C4-2B (cell line): Measurements from ENCODE around the gene RAMP1.
"Not testable (repeated sequence)": the region's sequence is repeated elsewhere in the genome, so short reads cannot be mapped to it uniquely, and the experiment has no call there.

ENCODE experiments used
- H3K27ac ChIP-seq: fragments of 450-650 bp; 2 replicates; pipeline ENCODE4 v1.5.1; 2017
- CTCF ChIP-seq: fragments of 450-650 bp; conservative IDR thresholded peaks from 2 replicates; pipeline ENCODE4 v1.5.1; 2017; ENCODE audit warnings: mild to moderate bottlenecking
- ZFX ChIP-seq: fragments of 450-650 bp; IDR thresholded peaks from 2 replicates; pipeline ENCODE4 v1.6.1; 2017

Gene RAMP1

GRCh38 chr2:237827421-237827987 lies 31.9 kb upstream of the RAMP1 start:
- no peak overlapping the region for H3K27ac ChIP-seq
- TF ChIP-seq CTCF: no peak
- TF ChIP-seq ZFX: no peak

GRCh38 chr2:237830522-237830921 lies 28.9 kb upstream of the RAMP1 start:
- H3K27ac ChIP-seq: no peak overlapping the region
- no peak for TF ChIP-seq ZFX
- no peak for TF ChIP-seq CTCF

GRCh38 chr2:237833546-237833945 lies 25.9 kb upstream of the RAMP1 start:
- no peak overlapping the region for H3K27ac ChIP-seq
- TF ChIP-seq ZFX (no peak), CTCF (no peak)

GRCh38 chr2:237835372-237835771 lies 24.1 kb upstream of the RAMP1 start:
- no peak overlapping the region for H3K27ac ChIP-seq

GRCh38 chr2:237841051-237841450 lies 18.4 kb upstream of the RAMP1 start:
- H3K27ac ChIP-seq: no peak overlapping the region
- TF ChIP-seq CTCF (no peak), ZFX (no peak)

More at GRCh38 chr2:237835372-237835771, 24.1 kb upstream of the RAMP1 start:
- TF ChIP-seq ZFX (no peak), CTCF (no peak)

GRCh38 chr2:237848940-237849339 lies 10.5 kb upstream of the RAMP1 start:
- H3K27ac ChIP-seq: not testable (repeated sequence)

- H3K27ac ChIP-seq: no peak overlapping the region
- TF ChIP-seq ZFX (no peak), CTCF (no peak)
Observed at GRCh38 chr2:237854295-237854694, 5.1 kb upstream of the RAMP1 start.

- TF ChIP-seq ZFX: no peak
- no peak for TF ChIP-seq CTCF
- H3K27ac ChIP-seq: peak overlapping the region; percentile 97; the same call in 1 of the 2 replicates
Observed at GRCh38 chr2:237857791-237858190, 1.6 kb upstream of the RAMP1 start.
